DMS114 treated with DMSO at 0.1 percent for 48 hours (cell line): ENCODE results near the gene MSTN.

Experiments used
- DNase-seq: peaks from one replicate; lab custom pipeline; 2025; ENCODE audit not compliant: unreplicated experiment; lab: John Stamatoyannopoulos, UW

The MSTN gene

DNA sequence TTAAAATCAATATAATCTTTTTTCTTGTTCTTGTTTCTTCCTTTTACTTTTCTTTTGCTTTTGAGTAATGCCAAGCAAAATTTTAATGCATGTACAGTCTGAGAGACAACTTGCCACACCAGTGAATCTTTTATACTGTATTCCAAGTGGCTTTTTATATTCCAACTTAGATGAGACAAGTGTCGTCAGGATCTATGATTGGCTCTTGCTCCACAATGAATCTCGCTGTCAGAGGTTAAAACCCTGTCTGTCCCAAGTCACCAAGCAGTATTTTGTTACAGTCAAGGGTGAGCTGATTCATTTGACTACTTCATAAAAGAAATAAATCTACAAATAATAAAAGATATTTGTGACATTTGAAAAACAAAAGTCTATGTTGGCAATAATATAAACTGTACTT, at the start of gene MSTN:
Gene MSTN (minus strand): TSS at position 129 of the 400 bp plus-strand sequence. CDS start 133 bp downstream, outside the sequence.
- no peak for DNase-seq

DNA sequence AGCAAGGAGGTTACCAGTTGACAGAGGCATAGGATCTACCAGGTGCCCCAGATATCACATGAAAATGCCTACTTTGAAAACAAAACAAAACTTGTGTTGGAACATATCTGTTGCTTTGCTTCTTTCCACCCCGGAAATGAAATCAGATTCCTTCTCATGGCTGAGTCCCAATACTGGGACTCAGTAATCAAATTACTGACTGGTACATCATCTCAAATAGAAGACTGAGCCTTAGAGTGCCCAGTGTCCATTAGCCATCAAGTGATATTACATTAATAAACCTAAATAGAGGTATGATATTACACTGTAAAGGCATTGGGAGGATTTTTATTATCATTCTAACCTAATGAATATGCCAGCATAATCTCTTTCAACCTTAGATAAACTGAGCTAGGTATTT, 48.6 kb upstream of the MSTN start:
- no peak for DNase-seq

GRCh38 chr2:190110699-190111098, 48.2 kb upstream of the MSTN start:
- DNase-seq = no peak

DNA sequence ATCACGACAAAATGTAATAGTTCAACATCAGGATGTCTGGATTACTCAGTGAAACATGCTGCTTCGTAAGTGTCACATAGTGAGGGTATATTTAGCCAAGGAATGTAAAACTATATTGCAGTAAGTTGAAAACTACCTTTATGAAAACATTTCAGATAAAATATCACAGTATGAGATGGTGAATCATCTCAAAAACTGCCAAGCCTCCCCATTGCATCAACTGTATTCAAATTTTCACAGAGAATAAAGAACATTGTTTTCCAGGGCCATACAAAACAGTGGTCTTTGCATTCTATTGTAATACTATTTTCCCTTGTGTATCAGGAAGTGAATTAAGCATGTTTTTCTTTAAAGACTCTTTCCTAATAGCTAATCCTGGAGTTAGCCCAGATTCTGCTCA, 47.6 kb upstream of the MSTN start:
- DNase-seq = no peak

DNA sequence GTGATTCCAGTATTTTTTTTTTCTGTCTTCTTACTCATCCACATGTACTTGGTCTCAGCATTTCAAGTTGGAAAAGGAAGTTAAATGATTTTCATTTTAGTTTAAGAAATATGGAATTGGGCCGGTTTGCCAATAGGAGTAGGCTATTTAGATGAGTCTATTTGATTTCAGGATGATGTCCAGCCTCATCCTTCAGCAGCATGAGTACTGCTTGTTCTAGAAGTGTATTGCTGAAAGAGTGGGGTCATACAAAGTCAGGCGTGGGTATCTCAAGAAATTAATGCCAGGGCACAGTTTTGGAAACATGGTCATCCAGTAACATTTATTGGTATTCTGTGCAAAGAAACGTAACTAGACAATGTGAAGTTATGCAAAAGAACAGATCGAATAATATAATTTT, 44.9 kb upstream of the MSTN start:
- no peak for DNase-seq

DNA sequence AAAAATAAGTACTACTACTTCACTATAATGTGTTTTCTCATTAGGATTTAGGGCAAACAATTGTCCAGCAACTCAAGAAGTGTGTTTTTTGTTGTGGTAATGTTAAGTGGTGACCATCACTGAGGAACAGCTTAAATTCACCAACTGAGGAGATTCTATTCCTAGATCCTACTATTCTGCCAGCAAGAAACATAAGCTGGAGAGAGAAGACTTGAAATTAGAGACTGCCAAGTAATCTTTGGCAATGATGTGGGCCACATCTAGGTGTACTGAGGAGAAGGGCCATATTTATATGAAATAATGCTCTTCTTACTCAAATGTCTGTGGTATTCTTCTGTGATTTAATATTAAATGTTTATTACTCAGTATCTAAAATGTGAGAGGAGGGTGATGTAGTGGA, 44.3 kb upstream of the MSTN start:
- no peak for DNase-seq

DNA sequence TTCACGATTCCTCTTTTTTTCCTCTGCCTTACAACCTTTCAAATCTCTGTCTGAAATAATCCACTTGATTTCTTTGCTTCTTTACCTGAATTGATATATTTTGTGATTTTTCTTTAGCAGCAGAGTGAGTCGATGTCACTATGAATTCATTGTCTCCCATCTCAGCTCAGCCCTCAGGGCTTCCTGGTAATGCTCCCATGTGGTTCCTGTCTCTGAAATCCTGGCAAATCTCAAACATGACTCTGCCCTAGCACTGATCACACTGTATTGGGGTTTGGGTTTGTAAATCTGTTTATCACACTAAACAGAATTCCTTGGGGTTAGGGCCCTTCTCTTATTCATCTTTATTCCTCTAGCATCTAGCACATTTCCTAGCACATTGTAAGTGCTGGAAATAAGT, 43.0 kb upstream of the MSTN start:
- no peak for DNase-seq

GRCh38 chr2:190103144-190103543, 40.6 kb upstream of the MSTN start:
- DNase-seq = no peak

DNA sequence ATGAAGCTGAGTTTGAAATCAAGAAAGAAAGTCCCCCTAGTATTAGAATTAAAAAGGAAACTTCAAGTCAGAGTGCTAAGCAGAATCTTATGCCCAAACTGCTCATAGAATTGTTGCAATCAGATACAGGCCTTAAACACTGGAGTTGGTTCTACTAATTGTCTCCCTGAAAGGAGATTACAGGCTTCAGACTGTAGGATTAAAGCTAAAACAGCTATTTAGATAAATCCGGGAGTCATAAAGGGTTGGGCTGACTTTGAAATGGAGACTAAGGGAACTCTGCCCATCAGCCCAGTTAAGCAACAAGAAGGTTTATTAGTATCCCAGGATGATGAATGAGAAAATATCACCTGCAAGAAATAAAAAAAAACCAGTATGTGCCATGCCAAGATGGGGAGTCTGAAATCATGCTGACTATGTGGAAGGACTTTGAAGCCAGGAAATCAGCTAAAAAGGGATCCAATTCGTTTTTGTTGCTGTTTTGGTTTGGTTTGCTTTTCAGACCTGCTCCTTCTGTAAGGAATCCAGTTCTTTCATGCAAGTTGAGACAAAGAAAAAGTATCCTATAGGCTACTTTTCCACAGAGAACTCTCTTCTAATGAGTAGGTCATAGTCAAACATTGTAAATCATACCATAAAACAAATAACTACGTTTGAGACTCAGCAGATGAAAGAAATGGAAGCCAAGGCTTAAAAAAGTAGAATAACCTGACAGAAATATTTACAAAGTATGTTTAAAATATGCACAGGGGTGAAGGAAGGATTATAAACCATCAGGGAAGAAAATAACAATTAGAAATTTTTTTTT, 37.6 kb upstream of the MSTN start:
- no peak for DNase-seq

DNA sequence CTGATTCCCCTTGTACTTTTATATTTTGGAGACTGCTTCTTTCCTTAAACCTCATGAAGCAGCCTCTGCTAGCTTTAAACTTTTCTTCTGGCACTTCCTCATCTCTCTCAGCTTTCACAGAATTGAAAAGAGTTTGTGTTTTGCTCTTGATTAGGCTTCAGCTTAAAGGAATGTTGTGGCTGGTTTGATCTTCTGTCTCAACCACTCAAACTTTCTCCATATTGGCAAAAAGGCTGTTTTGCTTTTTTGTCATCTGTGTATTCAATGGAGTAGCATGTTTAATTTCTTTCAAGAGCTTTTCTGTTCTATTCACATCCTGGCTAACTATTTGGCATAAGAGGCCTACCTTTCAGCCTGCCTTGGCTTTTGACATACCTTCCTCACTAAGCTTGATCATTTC, 36.3 kb upstream of the MSTN start:
- no peak for DNase-seq

- DNase-seq = no peak
These were observed 34.6 kb upstream of the MSTN start for GRCh38 chr2:190097115-190097514.

DNA sequence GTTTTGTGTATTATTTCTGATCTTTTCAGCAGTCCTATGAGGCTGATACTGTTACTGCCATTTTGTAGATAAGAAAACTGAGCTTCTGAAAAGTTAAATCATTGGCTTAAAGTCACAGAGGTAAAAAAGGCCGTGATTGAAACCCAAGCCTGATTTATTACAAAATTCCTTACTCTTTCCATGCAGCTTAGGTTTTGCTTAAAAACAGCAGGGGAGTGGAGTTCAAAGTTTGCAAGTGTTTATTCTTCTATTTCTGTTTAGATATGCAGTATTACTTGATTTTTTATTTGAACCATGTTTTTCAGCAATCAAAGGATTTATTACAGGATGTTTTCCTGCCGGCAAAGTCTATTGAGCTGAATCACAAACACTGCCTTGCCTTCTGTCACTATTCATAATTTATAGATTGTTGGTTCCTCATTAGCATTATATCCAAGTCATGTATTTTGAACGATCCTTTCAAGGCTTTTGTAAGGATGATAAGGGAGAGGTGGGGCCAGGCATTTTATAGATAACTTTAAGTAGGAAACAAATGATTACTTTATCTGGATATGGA, 31.9 kb upstream of the MSTN start:
- DNase-seq = no peak

DNA sequence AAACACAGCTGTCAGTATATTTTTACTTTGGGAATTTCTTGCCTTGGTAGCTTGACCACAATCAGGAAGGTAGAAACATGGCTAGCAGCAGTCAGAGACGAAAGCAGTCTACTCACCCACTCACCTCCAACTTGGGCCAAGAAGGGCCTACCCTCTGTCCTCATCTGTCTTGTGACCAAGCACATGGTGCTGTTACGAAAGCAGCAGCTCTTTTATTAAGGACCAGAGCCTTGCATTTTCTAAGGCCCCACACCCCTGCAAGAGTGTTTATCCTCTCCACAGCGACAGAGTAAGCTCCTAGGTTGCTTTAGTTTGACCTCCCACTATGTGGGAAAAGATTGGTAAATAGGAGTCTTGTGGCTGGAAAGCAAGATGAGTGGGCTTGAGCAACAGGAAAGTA, 31.3 kb upstream of the MSTN start:
- no peak for DNase-seq

DNA sequence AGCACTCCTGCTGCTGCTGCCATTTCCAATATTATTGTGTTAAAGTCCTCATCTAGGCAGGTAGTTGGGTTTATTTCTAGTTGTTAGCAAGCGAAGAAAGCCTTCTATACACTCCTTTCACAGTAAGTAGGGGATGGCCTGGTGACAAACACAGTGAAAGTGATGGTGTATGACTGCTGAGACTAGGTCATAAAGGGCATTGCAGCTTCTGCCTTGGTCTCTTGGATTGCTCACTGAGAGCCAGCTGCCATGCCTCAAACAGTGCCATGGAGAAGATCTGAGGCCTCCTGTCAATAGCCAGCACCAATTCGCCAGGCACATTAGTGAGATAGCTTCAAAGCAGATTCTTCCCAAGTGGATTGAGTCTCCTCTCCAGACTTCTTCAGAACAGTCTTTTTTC, 27.6 kb upstream of the MSTN start:
- DNase-seq = no peak

GRCh38 chr2:190088917-190089316, 26.4 kb upstream of the MSTN start:
- peak; percentile 15 for DNase-seq

GRCh38 chr2:190084704-190085103, 22.2 kb upstream of the MSTN start:
- no peak for DNase-seq

DNA sequence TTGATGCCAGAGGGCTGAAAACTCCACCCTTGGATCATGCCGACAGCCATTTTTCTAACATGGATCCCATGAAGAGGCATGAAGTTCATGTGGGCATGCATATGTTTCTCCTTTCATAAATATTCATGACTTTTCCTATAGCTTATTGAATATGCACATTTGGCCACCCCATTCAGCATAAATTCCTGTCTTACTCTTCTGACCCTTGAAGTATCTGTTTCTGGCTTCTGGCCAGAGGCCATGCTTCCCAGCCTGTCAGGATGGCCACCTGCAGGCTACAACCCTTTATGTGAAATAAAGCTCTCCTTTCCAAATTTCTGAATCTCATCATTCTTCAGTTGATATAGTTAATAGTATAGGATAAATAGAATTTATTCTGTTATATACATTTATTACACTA, 19.6 kb upstream of the MSTN start:
- DNase-seq = no peak

DNA sequence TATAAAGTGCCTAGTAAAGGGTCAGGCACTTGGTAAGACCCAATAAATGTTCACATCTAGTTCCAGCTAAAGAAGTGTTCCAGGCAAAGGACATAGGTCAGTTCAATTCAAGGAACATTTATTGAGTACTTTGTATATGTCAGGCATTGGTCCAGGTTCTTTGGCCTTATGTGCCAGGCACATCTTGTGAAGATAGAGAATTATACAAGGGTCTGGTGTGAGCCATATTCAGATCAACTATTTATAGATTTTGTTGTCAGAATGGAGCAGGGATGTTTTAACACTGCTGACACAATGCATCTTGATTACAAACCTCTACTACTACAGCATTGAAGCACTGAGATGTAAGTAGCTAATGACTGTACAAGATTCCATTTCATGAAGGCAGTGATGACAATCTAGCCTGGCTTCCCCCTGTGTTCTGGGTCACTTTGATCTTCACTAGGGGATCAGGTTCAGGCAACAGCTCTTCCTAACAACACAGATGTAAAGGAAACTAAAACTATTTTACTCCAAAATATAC, 18.1 kb upstream of the MSTN start:
- DNase-seq = no peak

- DNase-seq = no peak
These were observed 16.6 kb upstream of the MSTN start for GRCh38 chr2:190079160-190079559.

DNA sequence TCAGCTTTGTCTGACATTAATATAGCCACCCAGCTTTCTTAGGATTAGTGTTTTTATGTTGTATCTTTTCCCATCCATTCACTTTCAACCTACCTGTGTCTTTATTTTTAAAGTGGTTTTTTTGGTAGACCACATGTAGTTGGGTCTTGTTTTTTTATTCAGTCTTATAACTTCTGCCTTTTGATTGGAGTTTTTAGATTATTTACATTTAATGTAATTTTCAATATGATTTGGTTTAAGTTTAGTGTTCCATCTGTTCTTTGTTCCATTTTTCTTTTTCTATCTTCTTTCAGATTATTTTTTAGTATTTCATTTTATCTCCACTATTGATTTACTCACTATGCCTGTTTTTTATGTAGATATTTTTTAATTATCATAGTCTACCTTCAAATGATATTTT, 13.1 kb upstream of the MSTN start:
- no peak for DNase-seq

DNA sequence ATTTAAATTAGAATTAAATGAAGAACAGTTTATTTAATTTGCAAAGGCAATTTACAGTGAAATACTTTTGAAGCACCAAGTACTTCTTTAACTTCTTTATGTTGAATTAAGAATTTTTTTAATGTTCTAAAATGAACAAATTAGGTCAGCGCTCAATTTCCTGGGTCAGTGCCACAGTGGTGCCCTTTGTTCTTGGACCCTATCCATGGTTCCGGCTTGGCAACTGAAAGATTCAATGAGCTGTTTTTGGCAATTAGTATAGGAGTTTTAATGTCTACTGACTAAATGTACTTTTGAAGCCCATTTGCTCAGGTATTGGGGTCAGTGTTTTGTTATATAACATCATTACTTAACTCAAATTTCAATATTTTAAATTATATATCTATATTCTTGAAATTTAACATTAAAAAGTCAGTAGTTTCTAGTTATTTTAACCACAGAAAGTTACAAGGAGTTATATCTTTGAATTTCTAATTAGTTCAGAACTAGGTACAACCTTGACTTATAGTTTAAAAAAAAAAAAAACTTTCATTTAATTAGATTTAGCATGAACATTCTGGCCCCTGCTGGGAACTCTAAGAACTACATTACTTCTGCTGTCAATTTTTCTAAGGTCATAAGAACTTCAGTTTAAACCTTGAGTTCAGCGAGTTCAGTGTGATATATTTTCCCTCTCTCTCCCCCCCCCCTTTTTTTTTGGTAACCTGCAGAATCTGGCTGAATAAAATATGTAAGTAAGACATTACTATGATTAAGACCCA, 7.6 kb upstream of the MSTN start:
- peak; percentile 57 for DNase-seq

- DNase-seq = no peak
These were observed 6.2 kb upstream of the MSTN start for GRCh38 chr2:190068764-190069163.
